SK-N-SH treated with all-trans-retinoic acid at 6 μM for 48 hours (cell line): ENCODE results near the gene TRIM31.

Experiments
- ATAC-seq: fragments of 200-7000 bp; cut with Tn5 transposase; 3 replicates; pipeline ENCODE4 v1.9.1; 2020; ENCODE audit warnings: mild to moderate bottlenecking, moderate library complexity
- ARNTL ChIP-seq: fragments of 450-650 bp; formaldehyde crosslinking; IDR thresholded peaks from 2 replicates; pipeline ENCODE4 v1.5.0; 2020; ENCODE audit warnings: low read depth, mild to moderate bottlenecking, moderate library complexity, borderline replicate concordance
- BACH2 ChIP-seq: fragments of 250-450 bp; sonication (Bioruptor Pico); IDR thresholded peaks from 2 replicates; pipeline ENCODE4 v1.9.0; 2021; ENCODE audit warnings: mild to moderate bottlenecking, borderline replicate concordance
- CSDC2 ChIP-seq: fragments of 250-450 bp; sonication (Bioruptor Pico); IDR thresholded peaks from 2 replicates; pipeline ENCODE4 v1.5.0; 2020; ENCODE audit warnings: mild to moderate bottlenecking, moderate library complexity
- CSRNP3 ChIP-seq: fragments of 250-450 bp; sonication (Bioruptor Pico); IDR thresholded peaks from 2 replicates; pipeline ENCODE4 v1.5.1; 2021; ENCODE audit warnings: mild to moderate bottlenecking, moderate library complexity
- ESRRG ChIP-seq: fragments of 250-450 bp; sonication (Bioruptor Pico); IDR thresholded peaks from 2 replicates; pipeline ENCODE4 v1.6.1; 2021; ENCODE audit warnings: mild to moderate bottlenecking
- GLIS3 ChIP-seq: fragments of 250-450 bp; sonication (Bioruptor Pico); IDR thresholded peaks from 2 replicates; pipeline ENCODE4 v1.5.0; 2020; ENCODE audit warnings: mild to moderate bottlenecking, moderate library complexity
- ISL1 ChIP-seq: fragments of 250-450 bp; sonication (Bioruptor Pico); IDR thresholded peaks from 2 replicates; pipeline ENCODE4 v2.1.2; 2022; ENCODE audit warnings: mild to moderate bottlenecking, moderate library complexity
- OSR1 ChIP-seq: fragments of 250-450 bp; sonication (Bioruptor Pico); IDR thresholded peaks from 2 replicates; pipeline ENCODE4 v1.8.0; 2022; ENCODE audit warnings: moderate library complexity, mild to moderate bottlenecking, inconsistent platforms
- PPARA ChIP-seq: fragments of 250-450 bp; sonication (Bioruptor Pico); IDR thresholded peaks from 2 replicates; pipeline ENCODE4 v1.5.0; 2020; ENCODE audit warnings: mild to moderate bottlenecking, borderline replicate concordance
- RARB ChIP-seq: fragments of 250-450 bp; sonication (Bioruptor Pico); IDR thresholded peaks from 2 replicates; pipeline ENCODE4 v1.8.0; 2021; ENCODE audit warnings: mild to moderate bottlenecking, moderate library complexity
- SNAI2 ChIP-seq: fragments of 250-450 bp; sonication (Bioruptor Pico); IDR thresholded peaks from 2 replicates; pipeline ENCODE4 v1.5.0; 2020; ENCODE audit warnings: mild to moderate bottlenecking, moderate library complexity
- TCF4 ChIP-seq: fragments of 250-450 bp; sonication (Bioruptor Pico); IDR thresholded peaks from 2 replicates; pipeline ENCODE4 v1.8.0; 2021; ENCODE audit warnings: mild to moderate bottlenecking, moderate library complexity, borderline replicate concordance
- TOX ChIP-seq: fragments of 250-450 bp; sonication (Bioruptor Pico); IDR thresholded peaks from 2 replicates; pipeline ENCODE4 v1.8.0; 2021; ENCODE audit warnings: mild to moderate bottlenecking, moderate library complexity, borderline replicate concordance
- TSHZ2 ChIP-seq: fragments of 250-450 bp; sonication (Bioruptor Pico); IDR thresholded peaks from 2 replicates; pipeline ENCODE4 v1.5.0; 2020; ENCODE audit warnings: mild to moderate bottlenecking, moderate library complexity
- ZC3H10 ChIP-seq: fragments of 250-450 bp; sonication (Bioruptor Pico); IDR thresholded peaks from 2 replicates; pipeline ENCODE4 v1.5.1; 2021; ENCODE audit warnings: mild to moderate bottlenecking, moderate library complexity
- ZFP3 ChIP-seq: fragments of 250-450 bp; sonication (Bioruptor Pico); IDR thresholded peaks from 2 replicates; pipeline ENCODE4 v1.5.0; 2020; ENCODE audit warnings: mild to moderate bottlenecking, moderate library complexity
- ZFP30 ChIP-seq: fragments of 450-650 bp; formaldehyde crosslinking; IDR thresholded peaks from 2 replicates; pipeline ENCODE4 v1.5.0; 2022; ENCODE audit warnings: mild to moderate bottlenecking, moderate library complexity
- ZNF565 ChIP-seq: fragments of 450-650 bp; formaldehyde crosslinking; conservative IDR thresholded peaks from 2 replicates; pipeline ENCODE4 v1.5.0; 2020; ENCODE audit warnings: low read depth, mild to moderate bottlenecking, moderate library complexity
- ZNF70 ChIP-seq: fragments of 450-650 bp; formaldehyde crosslinking; IDR thresholded peaks from 2 replicates; pipeline ENCODE4 v1.5.0; 2020; ENCODE audit warnings: mild to moderate bottlenecking, moderate library complexity
- ZNF8 ChIP-seq: fragments of 450-650 bp; formaldehyde crosslinking; IDR thresholded peaks from 2 replicates; pipeline ENCODE4 v1.5.0; 2020; ENCODE audit warnings: mild to moderate bottlenecking, moderate library complexity
- TF ChIP-seq, protein P1 (sequence below): fragments of 250-450 bp; sonication (Bioruptor Pico); IDR thresholded peaks from 2 replicates; pipeline ENCODE4 v1.8.0; 2021; ENCODE audit warnings: low read depth, mild to moderate bottlenecking, moderate library complexity, borderline replicate concordance
- TF ChIP-seq, protein P2 (sequence below): fragments of 250-450 bp; sonication (Bioruptor Pico); IDR thresholded peaks from 2 replicates; pipeline ENCODE4 v1.5.1; 2020; ENCODE audit warnings: low read depth, mild to moderate bottlenecking, moderate library complexity

The TRIM31 gene

DNA sequence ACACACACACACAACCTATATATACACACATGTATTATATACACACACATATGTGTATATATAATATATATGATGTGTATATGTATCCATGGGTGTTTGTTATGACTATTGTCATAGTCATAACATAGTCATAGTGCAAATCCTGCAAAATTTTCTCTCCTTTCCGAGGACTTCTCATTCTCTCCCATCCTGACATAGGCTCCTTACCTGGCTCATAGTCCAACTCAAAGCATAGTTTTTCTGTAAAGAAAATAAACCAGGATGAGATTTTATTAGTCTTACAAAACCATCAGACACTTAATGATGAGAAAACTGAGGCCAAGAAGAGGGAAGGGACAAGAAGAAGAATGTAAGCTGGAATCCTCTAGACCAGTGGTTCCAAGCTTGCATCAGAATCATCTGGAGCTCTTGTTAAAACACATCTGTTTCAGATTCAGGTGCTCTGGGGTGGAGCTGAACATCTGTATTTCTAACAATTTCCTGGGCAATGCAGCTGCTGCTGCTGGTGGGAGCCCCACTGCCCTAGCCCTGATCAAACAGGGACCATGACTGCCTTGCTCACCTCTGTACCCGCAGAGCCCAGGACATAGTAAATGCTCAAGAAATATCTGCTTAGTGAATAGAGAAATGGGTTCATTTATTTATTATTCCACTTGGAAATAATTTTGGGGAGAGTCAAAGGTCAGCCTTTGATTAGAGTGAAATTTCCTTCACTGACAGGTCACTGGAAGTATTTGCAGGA, 42.8 kb upstream of the TRIM31 start:
- no peak for ATAC-seq
- TF ChIP-seq ARNTL (CRISPR knock-in tag) = no peak
- TF ChIP-seq ZFP30 (CRISPR knock-in tag) = no peak
- TF ChIP-seq PPARA (CRISPR knock-in tag) = no peak
- TF ChIP-seq, protein P1, sequence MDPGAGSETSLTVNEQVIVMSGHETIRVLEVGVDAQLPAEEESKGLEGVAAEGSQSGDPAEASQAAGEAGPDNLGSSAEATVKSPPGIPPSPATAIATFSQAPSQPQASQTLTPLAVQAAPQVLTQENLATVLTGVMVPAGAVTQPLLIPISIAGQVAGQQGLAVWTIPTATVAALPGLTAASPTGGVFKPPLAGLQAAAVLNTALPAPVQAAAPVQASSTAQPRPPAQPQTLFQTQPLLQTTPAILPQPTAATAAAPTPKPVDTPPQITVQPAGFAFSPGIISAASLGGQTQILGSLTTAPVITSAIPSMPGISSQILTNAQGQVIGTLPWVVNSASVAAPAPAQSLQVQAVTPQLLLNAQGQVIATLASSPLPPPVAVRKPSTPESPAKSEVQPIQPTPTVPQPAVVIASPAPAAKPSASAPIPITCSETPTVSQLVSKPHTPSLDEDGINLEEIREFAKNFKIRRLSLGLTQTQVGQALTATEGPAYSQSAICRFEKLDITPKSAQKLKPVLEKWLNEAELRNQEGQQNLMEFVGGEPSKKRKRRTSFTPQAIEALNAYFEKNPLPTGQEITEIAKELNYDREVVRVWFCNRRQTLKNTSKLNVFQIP (CRISPR knock-in tag) = no peak
- no peak for TF ChIP-seq SNAI2 (CRISPR knock-in tag)
- TF ChIP-seq GLIS3 (CRISPR knock-in tag) = no peak
- no peak for TF ChIP-seq ZNF8 (CRISPR knock-in tag)
- TF ChIP-seq CSRNP3 (CRISPR knock-in tag) = no peak
- TF ChIP-seq TOX (CRISPR knock-in tag) = no peak
- TF ChIP-seq ZC3H10 (CRISPR knock-in tag) = no peak
- TF ChIP-seq, protein P2, sequence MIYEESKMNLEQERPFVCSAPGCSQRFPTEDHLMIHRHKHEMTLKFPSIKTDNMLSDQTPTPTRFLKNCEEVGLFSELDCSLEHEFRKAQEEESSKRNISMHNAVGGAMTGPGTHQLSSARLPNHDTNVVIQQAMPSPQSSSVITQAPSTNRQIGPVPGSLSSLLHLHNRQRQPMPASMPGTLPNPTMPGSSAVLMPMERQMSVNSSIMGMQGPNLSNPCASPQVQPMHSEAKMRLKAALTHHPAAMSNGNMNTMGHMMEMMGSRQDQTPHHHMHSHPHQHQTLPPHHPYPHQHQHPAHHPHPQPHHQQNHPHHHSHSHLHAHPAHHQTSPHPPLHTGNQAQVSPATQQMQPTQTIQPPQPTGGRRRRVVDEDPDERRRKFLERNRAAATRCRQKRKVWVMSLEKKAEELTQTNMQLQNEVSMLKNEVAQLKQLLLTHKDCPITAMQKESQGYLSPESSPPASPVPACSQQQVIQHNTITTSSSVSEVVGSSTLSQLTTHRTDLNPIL (CRISPR knock-in tag) = no peak
- TF ChIP-seq ISL1 = no peak
- no peak for TF ChIP-seq ESRRG (CRISPR knock-in tag)
- no peak for TF ChIP-seq TCF4 (CRISPR knock-in tag)
- no peak for TF ChIP-seq OSR1 (CRISPR knock-in tag)
- TF ChIP-seq ZFP3 (CRISPR knock-in tag) = no peak
- TF ChIP-seq ZNF565 (CRISPR knock-in tag) = no peak

GRCh38 chr6:30154709-30155519, 42.0 kb upstream of the TRIM31 start:
- TF ChIP-seq BACH2 (CRISPR knock-in tag) = no peak
- TF ChIP-seq RARB (CRISPR knock-in tag) = no peak
- TF ChIP-seq ZNF70 (CRISPR knock-in tag) = no peak
- TF ChIP-seq PPARA (CRISPR knock-in tag) = no peak
- TF ChIP-seq CSDC2 (CRISPR knock-in tag) = no peak
- no peak for TF ChIP-seq ZNF8 (CRISPR knock-in tag)
- no peak for TF ChIP-seq TSHZ2 (CRISPR knock-in tag)
- no peak for TF ChIP-seq ZFP3 (CRISPR knock-in tag)
- TF ChIP-seq ARNTL (CRISPR knock-in tag) = no peak
- TF ChIP-seq, protein P2 (CRISPR knock-in tag) = no peak

More at GRCh38 chr6:30154709-30155519, 42.0 kb upstream of the TRIM31 start:
- peak; percentile 80 for ATAC-seq
